A673 (cell line): Measurements from ENCODE around the gene NT5C3B. TPM values are rescaled to one million over a fixed set of nuclear protein-coding genes. Genes with fewer than 3 reads are reported as not detected.
"Not testable (repeated sequence)": the region's sequence is repeated elsewhere in the genome, so short reads cannot be mapped to it uniquely, and the experiment has no call there.

Experiments
- BruUV-seq: library from RNA; stranded (reverse); fragments of 400-500 nt; replicated peaks from 2 replicates; lab custom pipeline; 2021; lab: Mats Ljungman, UMichigan
- CTCF ChIA-PET: fragments of 300-600 bp; sonication (Branson Sonifier 250); formaldehyde crosslinking; loops from one replicate; lab custom pipeline; 2022; ENCODE audit warnings: antibody characterized with exemption; lab: Charles Lee
- POLR2A ChIA-PET: fragments of 300-600 bp; sonication (Branson Sonifier 250); formaldehyde crosslinking; loops from one replicate; lab custom pipeline; 2022; ENCODE audit warnings: antibody characterized with exemption; ENCODE audit not compliant: low non-redundant PET; lab: Charles Lee
- DNase-seq: peaks from one replicate; pipeline ENCODE4 v3.0.0-alpha.2; 2015; ENCODE audit warnings: low spot score
- H3K27ac ChIP-seq: fragments of 200-600 bp; sonication (generic); 2 replicates; pipeline ENCODE4 v1.5.1; 2016; ENCODE audit warnings: mixed run types, low read depth, mild to moderate bottlenecking, mixed read lengths, antibody characterized with exemption, low read length; ENCODE audit not compliant: poor library complexity, severe bottlenecking
- H3K27me3 ChIP-seq: fragments of 200-600 bp; sonication (generic); replicated peaks from 2 replicates; pipeline ENCODE4 v1.6.1; 2017; ENCODE audit warnings: mixed run types, low read depth, mild to moderate bottlenecking, mixed read lengths, antibody characterized with exemption, low read length; ENCODE audit not compliant: insufficient read depth, poor library complexity
- H3K36me3 ChIP-seq: fragments of 200-600 bp; sonication (generic); 2 replicates; pipeline ENCODE4 v1.6.1; 2016; ENCODE audit warnings: mixed run types, mild to moderate bottlenecking, mixed read lengths, antibody characterized with exemption, low read length; ENCODE audit not compliant: insufficient read depth, poor library complexity, severe bottlenecking
- H3K4me1 ChIP-seq: fragments of 200-600 bp; sonication (generic); 2 replicates; pipeline ENCODE4 v1.6.1; 2017; ENCODE audit warnings: mixed run types, mild to moderate bottlenecking, mixed read lengths, antibody characterized with exemption, low read length; ENCODE audit not compliant: insufficient read depth, poor library complexity, severe bottlenecking
- H3K4me3 ChIP-seq: fragments of 200-600 bp; sonication (generic); 2 replicates; pipeline ENCODE4 v1.5.1; 2016; ENCODE audit warnings: low read depth, mixed run types, mild to moderate bottlenecking, mixed read lengths, low read length; ENCODE audit not compliant: poor library complexity, severe bottlenecking
- H3K9me3 ChIP-seq: fragments of 200-600 bp; sonication (generic); 2 replicates; pipeline ENCODE4 v1.6.1; 2016; ENCODE audit warnings: mixed run types, low read depth, mild to moderate bottlenecking, mixed read lengths, antibody characterized with exemption, low read length; ENCODE audit not compliant: poor library complexity, severe bottlenecking
- EZH2 ChIP-seq: fragments of 200-600 bp; sonication (generic); IDR thresholded peaks from 2 replicates; pipeline ENCODE4 v1.6.1; 2017; ENCODE audit warnings: borderline replicate concordance, low read depth, mild to moderate bottlenecking, mixed read lengths, antibody characterized with exemption, low read length; ENCODE audit not compliant: poor library complexity, severe bottlenecking
- intact Hi-C: fragments of 100-400 bp; cut with micrococcal nuclease; formaldehyde crosslinking; loops from one replicate; pipeline ENCODE4 v1.10.0; 2022; ENCODE audit not compliant: unreplicated experiment
- total RNA-seq: library from RNA; stranded (reverse); gene quantifications from 2 replicates; pipeline ENCODE4 v1.2.3, GENCODE V29; 2021
- TF ChIP-seq, protein P1 (sequence below): fragments of 300-800, 200-600 bp; sonication (generic); conservative IDR thresholded peaks from 2 replicates; pipeline ENCODE4 v1.5.1; 2017; ENCODE audit warnings: low read depth, mild to moderate bottlenecking, antibody characterized with exemption, low read length, moderate library complexity, mixed read lengths

Gene NT5C3B
- total RNA-seq, 1 experiment from 2014 or later, result 46.7 TPM

DNA sequence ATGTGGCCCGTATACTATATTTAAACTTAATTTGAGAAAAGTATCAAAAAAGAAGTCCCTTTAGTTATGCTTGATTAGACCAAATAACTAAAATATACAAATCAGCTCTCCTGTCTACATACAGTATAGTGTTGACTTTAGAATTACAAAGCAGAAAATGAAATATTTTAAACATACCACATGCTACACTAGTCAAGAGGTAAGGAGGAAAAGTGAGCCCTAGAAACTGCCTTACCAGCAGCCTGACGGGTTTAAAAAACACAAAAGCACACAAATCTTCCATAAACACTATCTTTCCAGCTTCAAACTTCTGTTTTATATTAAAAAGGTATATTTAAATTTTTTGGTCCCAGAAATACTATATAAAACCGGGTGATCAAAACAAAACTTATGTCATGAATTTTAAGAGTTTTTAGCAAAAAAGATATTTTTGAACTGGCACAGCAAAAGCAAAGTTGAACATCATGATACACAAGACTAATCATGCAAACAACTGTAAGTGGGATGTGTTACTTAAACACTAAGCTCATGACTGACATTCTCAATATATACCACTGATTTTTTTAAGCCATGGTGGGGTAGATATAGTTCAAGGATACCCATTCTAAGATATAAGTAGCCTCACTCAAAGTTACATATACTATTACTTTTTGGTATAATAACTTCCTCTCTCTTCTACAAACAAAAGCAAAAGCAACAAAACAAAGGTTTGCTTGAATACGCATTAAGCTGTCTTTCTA lies 13.4 kb upstream of the NT5C3B start:
- no peak overlapping the region for H3K27ac ChIP-seq
- no peaks in the 10 kb centered on the region for H3K27me3 ChIP-seq
- ChIA-PET POLR2A (no interaction called here), CTCF (no interaction called here)
- H3K4me1 ChIP-seq, result no peaks in the 10 kb centered on the region
- no peak overlapping the region for H3K4me3 ChIP-seq
- no peaks in the 10 kb centered on the region for H3K9me3 ChIP-seq
- no TSS peak for BruUV-seq
- DNase-seq, result no peak
- H3K36me3 ChIP-seq, result no peaks in the 10 kb centered on the region
- TF ChIP-seq, protein P1, sequence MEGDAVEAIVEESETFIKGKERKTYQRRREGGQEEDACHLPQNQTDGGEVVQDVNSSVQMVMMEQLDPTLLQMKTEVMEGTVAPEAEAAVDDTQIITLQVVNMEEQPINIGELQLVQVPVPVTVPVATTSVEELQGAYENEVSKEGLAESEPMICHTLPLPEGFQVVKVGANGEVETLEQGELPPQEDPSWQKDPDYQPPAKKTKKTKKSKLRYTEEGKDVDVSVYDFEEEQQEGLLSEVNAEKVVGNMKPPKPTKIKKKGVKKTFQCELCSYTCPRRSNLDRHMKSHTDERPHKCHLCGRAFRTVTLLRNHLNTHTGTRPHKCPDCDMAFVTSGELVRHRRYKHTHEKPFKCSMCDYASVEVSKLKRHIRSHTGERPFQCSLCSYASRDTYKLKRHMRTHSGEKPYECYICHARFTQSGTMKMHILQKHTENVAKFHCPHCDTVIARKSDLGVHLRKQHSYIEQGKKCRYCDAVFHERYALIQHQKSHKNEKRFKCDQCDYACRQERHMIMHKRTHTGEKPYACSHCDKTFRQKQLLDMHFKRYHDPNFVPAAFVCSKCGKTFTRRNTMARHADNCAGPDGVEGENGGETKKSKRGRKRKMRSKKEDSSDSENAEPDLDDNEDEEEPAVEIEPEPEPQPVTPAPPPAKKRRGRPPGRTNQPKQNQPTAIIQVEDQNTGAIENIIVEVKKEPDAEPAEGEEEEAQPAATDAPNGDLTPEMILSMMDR, result no peak
- TF ChIP-seq EZH2, result no peak
- intact Hi-C loops, result no loop called here

DNA sequence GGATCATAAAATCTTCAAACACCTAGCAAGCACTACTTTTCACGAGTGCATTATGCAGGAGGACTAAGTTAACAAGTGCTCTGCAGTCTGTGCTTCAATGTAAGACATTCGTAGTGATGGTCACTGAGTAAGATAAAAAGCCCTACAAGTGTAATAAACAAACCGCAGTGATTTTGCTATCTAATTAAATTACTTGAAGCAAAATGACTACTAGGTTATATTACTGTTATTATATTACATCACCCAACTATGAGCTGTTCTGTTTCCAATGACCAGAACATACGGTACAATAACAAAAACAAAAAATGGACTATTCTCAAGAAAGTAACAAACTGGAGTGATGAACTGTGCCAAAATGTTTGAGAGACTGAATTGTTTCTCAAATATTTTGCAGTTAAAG lies 12.8 kb upstream of the NT5C3B start:
- ChIA-PET CTCF (no interaction called here), POLR2A (no interaction called here)
- BruUV-seq, result no TSS peak
- no peak for DNase-seq
- Histone ChIP-seq H3K4me3 (no peak overlapping the region), H3K36me3 (no peaks in the 10 kb centered on the region), H3K9me3 (no peaks in the 10 kb centered on the region), H3K27ac (no peak overlapping the region), H3K27me3 (no peaks in the 10 kb centered on the region), H3K4me1 (no peaks in the 10 kb centered on the region)
- intact Hi-C loops, result no loop called here
- TF ChIP-seq, protein P1, result no peak
- no peak for TF ChIP-seq EZH2

DNA sequence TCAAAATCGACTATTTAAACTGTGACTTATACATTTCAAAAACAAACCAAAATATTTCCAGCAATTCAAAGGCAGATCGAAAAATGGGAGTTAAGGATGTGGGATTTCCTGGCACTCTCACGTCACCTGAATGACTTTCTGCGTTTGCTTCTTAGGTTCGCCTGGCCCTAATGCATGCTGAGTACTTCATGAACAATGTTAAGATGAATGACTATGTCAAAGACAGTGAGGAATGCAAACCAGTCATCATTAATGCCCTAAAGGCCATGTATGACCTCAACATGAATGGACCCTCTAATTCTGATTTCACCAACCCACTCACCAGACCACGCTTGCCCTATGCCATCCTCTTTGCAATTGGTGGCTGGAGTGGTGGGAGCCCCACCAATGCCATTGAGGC lies 8.9 kb upstream of the NT5C3B start:
- DNase-seq, result no peak
- no peak for TF ChIP-seq EZH2
- TF ChIP-seq, protein P1, result no peak
- H3K36me3 ChIP-seq, result no peaks in the 10 kb centered on the region
- POLR2A ChIA-PET, result no interaction called here
- H3K4me1 ChIP-seq, result no peaks in the 10 kb centered on the region
- CTCF ChIA-PET, result no interaction called here
- H3K4me3 ChIP-seq, result no peak overlapping the region
- no peak overlapping the region for H3K27ac ChIP-seq
- BruUV-seq, result no TSS peak
- no peaks in the 10 kb centered on the region for H3K27me3 ChIP-seq
- no peaks in the 10 kb centered on the region for H3K9me3 ChIP-seq
- intact Hi-C loops, result no loop called here

DNA sequence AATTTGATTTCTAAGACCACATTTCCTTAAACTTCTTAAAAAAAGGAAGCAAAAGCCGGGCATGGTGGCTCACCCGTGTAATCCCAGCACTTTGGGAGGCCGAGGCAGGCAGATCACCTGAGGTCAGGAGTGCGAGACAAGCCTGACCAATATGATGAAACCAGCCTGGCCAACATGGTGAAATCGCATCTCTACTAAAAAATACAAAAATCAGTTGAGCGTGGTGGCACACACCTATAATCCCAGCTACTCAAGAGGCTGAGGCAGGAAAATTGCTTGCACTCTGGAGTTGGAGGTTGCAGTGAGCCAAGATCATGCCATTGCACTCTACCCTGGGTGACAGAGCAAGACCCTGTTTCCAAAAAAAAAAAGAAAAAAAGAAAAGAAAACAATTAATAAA lies 4.7 kb upstream of the NT5C3B start:
- POLR2A ChIA-PET, DNase-seq, H3K36me3 ChIP-seq, H3K9me3 ChIP-seq, H3K27ac ChIP-seq, H3K27me3 ChIP-seq, H3K4me3 ChIP-seq, CTCF ChIA-PET, H3K4me1 ChIP-seq, BruUV-seq, intact Hi-C loops: not testable (repeated sequence)

DNA sequence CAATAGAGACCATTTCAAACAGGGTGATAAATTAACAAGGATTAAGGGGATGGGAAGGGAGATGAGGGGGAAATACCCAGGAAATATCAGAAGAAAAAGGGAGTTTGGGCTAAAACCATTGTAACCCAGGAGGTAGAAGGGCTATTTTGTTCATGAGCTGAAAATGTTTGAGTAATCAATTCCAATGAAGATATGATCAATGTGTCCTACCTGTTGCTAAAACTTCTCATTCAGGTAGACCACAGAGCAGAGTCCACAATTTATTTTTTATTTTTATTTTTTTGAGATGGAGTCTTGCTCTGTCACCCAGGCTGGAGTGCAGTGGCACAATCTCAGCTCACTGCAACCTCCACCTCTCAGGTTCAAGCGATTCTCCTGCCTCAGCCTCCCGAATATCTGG lies 3.4 kb upstream of the NT5C3B start:
- H3K27me3 ChIP-seq, H3K27ac ChIP-seq, H3K4me3 ChIP-seq, H3K4me1 ChIP-seq, H3K9me3 ChIP-seq, BruUV-seq, H3K36me3 ChIP-seq, DNase-seq, intact Hi-C loops: not testable (repeated sequence)
- POLR2A ChIA-PET, result interaction anchor here (0.6 kb wide), 1 partner anchor 24 kb away, joined by 5 read pairs; no protein-coding TSS in a partner anchor
- CTCF ChIA-PET, result interaction anchor here (0.7 kb wide), 1 partner anchor 102 kb away, joined by 3 read pairs; no protein-coding TSS in a partner anchor
